NB4 (cell line): ENCODE data around the gene LRRC4C.

Experiments used
- POLR2A ChIP-seq: IDR thresholded peaks from 2 replicates; pipeline ENCODE4 v1.6.1; 2011; ENCODE audit warnings: mild to moderate bottlenecking; ENCODE audit not compliant: insufficient read length; ENCODE audit errors: extremely low read depth
- TF ChIP-seq, protein P1 (sequence below): IDR thresholded peaks from one replicate; pipeline ENCODE4 v1.5.1; 2012; ENCODE audit warnings: low read depth, low read length

DNA sequence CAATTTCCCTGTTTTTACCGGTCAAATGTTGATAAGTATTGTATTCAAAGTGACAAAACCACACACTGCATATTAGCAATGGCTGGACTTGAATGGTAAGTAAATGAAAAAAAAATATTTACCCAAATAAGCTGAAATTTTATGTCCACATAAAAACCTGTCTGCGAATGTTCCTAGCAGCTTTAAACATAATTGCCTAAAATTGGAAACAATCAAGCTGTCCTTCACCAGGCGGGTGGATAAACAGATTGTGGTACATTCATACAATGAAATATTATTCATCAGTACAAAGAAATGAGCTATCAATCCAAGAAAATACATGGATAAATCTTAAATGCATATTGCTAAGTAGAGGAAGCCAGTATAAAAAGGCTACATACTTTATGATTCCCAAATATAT, 1067.8 kb downstream of the LRRC4C start:
- TF ChIP-seq POLR2A = no peak
- TF ChIP-seq, protein P1, sequence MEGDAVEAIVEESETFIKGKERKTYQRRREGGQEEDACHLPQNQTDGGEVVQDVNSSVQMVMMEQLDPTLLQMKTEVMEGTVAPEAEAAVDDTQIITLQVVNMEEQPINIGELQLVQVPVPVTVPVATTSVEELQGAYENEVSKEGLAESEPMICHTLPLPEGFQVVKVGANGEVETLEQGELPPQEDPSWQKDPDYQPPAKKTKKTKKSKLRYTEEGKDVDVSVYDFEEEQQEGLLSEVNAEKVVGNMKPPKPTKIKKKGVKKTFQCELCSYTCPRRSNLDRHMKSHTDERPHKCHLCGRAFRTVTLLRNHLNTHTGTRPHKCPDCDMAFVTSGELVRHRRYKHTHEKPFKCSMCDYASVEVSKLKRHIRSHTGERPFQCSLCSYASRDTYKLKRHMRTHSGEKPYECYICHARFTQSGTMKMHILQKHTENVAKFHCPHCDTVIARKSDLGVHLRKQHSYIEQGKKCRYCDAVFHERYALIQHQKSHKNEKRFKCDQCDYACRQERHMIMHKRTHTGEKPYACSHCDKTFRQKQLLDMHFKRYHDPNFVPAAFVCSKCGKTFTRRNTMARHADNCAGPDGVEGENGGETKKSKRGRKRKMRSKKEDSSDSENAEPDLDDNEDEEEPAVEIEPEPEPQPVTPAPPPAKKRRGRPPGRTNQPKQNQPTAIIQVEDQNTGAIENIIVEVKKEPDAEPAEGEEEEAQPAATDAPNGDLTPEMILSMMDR = no peak
